Stimulated activated CD8-positive, alpha-beta memory T cell treated with anti-CD3 and anti-CD28 coated beads, Interleukin-15, amount 100 ng/mL, for 4 hours (primary cell): ENCODE results near the gene CDH22.

Source experiments
- DNase-seq, 2 donors: peaks; one replicate each; pipeline ENCODE4 v3.0.0-alpha.2; 2020; ENCODE audit warnings: low read depth in 2 of 2

The CDH22 gene

DNA sequence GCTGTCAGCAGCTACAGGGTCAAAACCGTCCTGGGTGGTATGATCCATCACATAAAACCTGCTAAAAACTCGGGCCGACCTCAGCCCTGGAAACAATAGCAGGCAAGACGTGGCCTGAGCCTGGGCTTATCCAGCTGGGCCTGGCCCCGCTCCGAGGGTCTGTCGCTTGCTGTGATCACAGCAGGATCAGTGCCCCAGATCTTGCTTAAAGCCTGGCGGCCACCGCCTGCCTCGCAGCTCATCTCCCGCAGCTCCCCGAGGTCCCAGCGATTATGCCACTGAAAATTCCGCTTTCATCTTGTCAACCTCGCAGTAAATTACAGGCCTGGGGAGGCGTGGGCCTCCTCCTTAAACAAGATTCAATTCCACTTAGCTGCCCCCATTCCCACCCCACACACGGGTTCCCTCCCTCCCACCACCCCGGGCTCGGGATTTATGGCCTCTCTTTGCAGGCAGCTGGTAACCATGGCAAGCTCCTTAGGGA lies 40.1 kb downstream of the CDH22 start:
- no peak for DNase-seq

DNA sequence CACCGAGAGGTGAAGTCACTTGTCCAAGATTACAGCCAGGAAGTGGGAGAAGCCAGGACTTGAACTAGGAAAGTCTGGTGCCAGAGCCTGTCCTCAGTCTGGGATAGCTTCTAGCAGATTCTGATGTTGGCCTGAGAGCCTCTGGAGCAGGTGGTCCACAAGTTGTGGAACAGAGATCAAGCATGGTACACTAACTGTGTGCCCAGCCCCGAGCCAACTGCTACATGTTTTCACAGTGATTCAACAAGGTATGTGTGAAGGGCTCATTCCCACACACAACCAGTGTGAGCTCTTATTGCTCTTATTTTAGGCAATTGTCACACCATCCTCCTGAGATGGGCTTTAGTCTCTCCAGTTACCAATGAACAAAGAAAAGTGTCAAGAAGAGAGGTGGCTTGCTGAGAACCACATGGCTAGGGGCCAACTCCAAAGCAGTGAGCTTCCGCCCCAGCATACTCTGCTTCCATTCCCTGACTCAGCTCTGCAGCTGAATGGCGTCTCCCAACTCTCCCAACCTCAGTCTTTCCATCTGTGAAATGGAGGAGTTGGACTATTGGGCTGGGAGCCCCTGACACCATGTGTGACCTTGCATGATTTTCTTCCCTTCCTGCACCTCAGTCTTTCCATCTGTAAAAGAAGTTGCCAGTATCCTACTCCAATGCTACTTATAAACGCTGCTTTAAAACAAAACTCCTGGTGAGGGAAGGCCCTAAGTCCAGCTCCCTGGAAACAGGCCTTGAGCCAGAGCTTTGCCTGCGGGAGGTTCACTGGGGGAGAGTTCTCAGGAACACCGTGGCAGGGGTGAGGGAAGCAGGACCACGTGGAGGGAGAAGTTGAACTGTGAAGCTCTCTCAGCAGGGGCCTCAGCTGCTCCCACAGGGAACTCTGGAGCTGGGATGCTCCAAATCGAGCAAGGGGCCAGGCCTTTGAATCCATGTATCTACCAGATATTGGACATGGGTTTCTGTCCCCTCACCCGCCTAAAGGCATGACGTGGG lies 40.9 kb downstream of the CDH22 start:
- DNase-seq = no peak

DNA sequence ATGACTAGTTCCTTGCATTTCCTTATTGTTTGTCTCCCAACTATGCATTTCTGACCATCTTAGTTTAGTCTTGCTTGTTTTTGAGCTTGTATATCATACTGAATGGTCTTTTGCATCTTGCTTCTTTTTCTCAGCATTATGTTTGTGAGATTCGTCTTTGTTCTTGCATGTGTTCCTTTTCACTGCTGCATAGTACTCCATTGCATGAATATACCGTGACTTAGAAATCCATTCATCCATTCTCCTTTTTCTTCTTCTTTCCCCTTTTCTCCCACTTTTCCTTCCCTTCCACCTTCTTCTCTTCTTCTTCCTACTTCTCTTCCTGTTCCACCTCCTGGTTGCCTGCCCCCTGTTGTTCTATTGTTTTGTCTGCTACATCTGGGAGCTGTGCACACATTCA lies 42.8 kb downstream of the CDH22 start:
- DNase-seq = no peak

DNA sequence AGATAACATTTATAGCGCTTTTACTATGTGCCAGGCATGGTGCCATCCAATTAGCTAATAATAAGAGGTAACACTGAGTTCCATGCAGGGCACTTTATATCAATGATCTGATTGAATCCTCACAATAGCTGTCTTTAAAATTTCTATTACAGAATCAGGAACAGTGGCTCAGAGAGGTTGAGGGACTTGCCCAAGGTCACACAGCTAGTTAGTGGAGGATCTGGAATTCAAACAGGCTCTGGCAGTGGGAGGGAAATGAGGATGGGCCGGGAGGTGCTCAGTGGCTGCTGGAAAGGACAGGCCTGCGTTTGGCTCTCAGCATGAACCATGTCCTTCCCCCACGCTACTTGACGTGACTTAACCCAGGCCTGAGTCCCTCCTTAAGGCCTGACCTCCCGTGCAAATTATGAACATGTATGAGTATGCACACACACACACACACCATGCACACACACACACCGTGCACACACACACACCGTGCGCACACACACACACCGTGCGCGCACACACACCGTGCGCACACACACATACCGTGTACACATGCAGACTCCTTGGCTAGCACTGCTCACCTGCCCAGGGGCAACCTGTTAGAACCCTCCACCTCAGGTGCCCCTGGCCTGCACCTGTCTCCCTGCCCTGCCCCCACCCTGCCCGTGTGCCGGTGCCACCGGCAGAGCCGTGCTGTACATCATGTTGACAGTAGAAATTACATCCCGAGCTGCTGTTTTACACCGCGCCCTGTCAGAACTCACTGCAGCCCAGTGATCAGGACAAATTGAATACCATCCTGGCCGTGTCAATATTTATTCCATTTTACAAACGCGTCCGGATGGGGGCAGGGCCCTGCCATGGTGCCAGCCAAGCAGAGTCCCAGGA lies 43.7 kb downstream of the CDH22 start:
- DNase-seq = no peak

DNA sequence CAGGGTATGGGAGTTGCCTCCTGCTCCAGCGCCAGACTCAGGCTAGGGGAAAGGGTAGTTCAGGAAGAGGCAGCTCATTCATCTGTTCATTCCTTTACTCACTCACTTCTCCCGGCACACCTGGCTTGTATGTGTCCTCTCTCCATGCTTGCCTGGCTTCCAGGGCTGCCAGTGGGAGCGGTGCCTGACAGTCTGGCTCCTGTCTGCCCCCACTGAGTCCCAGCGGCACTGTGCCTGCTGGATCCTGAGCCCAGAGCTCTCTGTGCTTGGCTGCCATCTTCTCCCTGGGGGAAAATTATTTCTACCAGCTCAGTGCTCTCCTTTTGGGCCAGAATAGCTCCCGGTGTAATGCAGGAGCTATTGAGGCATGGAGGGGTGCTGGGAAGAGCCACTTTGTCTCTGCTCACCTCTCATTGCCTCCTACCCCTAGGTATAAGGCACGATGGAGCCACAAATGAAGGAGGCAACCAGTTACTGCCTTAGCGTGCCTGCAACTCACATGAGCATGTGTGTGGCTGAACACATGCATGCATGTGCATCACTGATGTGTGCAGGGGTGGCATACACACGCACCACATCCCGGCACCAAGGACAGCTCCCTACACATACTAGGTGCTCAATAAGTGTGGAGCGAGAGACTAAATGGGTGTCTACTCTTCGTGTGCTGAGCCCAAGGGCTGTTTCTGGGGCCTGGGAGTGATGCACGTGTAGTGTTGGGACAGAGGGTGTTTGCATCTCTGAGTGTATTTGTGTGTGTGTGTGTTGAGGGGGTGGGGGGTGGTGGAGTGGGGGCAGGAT lies 46.6 kb downstream of the CDH22 start:
- no peak for DNase-seq

DNA sequence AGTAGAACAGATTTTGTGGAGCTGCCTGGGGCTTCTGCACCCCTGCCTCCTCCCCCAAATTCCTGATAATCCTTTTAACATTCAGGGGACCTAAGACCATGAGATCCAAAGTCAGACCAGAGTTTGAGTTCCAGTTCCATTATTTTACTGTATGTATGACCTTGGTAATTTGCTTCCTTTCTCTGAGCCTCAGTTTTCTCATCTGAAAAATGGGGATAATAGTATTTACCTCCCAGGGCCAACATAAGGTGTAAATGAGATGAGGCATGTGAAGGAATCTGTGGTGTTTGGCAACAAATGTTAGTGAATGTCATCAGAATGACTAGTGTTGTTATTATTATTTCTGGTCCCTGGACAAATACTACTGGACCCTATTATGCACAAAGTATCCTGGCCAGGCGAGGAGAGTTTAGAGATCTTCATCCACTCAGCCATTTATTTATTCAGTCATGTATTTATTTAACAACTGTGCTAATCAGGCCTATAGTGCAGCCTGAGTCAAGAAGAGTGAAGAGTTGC lies 47.3 kb downstream of the CDH22 start:
- DNase-seq = no peak

DNA sequence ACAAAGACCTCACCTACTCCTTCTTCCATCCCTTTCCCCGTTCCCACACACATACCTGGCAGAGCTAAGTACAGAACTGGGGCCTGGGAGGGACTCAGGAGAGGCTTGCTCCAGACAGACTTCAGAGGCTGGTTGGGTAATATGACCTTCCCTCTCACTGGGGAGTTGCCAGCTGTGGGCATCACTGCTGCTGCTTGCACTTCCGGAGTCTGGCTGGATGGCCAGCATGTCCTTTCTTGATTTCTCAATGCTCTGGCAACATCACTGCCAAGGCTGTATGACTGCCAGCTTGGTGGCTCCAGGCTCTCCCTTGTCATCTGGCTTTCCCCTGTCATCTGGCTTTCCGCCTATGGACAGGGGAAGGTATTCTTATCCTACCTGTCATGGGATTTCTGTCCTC lies 47.8 kb downstream of the CDH22 start:
- no peak for DNase-seq

DNA sequence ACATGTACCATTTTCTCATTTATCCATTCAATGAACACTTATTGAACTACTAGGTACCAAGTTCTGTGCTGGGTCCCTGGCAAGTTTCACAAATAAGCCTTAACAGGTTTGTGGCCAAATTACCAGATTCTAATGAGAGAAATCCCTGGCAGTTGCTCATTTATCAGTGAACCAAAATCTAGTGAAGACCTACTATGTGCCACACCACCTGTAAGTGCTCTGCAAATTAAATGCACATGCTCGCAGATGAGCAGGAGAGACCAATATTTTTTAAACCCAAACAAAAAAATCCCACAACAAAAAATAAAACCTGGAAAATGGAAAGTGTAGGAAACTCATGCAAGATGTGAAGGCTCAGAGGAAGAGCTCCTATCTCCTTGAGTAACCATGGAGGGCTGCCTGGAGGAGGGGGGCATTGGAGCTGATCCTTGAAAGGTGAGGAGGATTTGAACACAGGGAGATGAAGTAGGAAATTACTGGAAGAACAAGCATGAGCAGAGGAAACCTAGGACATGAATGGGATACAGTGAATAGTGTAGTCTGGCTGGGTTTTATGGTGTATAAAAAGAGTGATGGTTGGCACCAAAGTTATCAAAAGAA lies 48.9 kb downstream of the CDH22 start:
- DNase-seq = no peak

DNA sequence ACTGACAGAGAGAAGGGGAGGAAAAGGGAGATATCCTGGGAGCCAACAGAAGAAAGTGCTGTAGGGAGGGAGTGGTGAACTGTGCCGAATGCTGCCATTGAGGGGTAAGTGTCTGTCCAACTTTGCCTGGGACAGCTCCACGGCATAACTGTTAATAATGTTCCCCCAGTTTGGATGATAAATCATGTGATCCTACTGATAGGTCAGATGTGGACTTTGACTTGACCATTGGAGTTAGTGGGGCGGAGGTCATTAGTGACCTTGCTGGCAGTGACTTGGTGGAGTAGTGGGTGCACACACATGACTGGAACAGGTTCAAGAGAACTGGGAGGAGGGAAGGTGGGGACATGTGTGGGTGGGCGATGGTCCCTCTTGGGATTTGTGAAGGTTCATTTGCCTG lies 50.4 kb downstream of the CDH22 start:
- no peak for DNase-seq

DNA sequence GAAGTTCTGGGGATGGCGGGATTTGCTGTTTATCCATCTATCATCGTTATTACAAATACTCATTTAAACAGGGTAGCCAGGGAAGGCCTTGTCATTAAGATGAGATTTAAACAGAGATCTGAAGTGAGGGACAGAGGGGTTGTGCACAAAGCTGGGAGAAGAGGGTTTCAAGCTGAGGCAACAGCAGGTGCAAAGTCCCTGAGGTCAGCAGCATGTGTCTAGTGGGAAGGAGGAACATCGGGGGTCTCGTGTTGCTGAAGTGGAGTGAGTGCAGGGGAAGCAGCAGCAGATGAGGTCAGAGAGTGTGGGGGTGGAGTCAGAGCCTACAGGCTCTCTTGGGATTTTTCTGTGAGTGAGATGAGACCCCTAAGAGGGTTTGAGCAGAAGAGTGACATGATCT lies 52.0 kb downstream of the CDH22 start:
- no peak for DNase-seq

DNA sequence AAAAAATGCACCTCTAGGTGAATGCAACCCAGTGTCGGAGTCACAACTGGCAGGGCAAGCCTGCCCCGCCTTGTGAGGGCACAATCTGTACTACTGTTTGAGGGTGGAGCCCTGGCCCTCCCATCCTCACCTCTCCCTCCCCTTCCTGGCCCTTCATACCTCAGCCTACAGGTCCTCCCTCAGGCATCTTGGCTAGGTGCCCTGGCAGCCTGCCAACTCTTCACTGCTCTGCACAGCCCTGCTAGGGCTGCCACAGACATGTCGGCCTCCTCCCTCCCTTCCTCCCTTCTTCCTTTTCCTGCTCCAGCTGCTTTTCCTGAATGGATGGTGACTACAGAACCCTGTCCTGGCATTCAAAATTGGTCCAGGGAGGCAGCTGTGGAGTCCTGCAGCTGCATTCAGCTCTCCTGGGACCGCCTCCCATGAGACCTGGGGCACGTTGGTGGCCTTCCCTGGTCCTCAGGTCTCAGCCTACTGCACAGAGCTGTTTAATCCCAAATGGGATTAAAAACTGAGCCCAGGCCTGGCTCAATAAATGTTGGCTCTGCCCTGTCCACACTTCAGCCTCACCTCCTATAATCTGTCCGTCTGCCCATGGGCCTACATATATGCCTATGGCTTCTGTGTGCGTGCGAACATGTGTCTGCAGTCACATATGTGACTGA lies 52.7 kb downstream of the CDH22 start:
- no peak for DNase-seq

DNA sequence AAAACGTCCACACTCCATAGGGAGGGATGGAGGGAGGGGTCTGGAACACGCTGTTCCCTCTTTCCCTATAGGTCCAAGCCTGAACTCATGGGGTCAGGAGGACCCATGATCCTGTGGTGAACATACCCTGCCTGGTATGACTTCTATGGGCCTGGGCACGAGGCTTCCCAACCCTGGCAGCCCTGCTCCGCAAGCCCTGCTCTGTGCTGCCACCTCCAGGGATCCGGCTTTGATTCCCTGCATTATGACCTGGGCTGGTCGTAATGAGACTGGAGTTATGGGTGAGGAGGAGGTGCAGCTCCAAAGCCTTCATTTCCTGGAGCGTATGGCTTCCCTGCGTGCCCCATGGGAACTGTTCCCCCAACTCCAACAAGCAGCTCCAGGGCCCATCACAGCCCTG lies 54.9 kb downstream of the CDH22 start:
- no peak for DNase-seq

DNA sequence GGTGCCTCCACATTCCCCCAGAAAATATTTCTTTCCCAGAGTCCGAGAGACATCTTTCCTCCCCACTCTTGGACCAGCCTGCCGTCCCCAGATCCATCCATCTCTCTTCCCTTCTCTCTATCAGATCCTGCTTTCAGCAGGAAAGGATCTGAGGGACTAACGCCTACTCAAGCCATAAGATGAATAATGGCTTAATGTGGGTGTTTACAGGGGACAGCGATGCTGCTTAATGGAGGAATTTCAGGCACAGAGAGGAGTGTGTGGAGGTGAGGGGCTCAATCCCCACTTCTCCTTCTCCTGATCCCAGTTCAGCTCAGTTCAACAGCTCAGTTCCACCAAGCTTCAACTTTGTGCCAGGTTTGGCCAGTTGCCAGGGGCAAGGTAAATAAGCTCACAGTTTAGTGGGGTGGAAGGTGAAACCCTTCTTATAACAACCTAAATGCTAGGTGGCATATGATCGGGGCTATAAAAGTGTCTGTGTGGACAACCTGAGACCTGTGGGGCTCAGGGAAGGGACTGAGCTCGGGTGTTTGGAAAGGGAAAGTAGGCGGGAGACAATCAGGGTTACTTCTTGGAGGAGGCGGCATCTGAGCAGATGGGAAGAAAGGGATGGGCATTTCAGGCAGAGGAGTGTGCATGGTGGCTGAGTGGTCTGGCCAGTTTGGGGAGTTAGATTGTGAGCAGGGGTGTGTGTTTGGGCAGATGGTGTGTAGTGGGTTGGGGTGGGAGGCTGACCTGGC lies 55.8 kb downstream of the CDH22 start:
- DNase-seq = no peak

DNA sequence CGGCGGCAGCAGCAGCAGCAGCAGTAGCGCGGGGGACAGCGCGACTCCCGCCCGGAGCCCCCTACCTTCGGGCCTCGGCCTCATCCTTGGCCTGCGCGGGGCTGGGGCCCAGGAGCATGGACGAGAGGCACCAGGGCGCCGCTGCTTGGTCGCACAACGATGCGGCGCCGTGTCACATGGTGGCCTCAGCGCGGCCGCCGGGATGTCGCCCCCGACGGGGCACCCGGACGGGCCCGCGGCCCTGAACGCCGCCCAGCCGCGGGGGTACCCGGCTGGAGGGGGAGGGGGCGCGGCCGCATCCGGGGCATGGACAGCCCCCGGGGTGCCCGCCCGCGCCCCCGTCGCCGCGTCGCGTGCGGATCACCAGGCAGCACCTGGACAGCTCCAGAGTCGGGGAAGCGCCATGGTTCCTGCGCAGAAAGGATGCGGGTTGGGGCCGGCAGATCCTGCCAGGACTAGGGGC lies 57.1 kb downstream of the CDH22 start:
- no peak for DNase-seq

DNA sequence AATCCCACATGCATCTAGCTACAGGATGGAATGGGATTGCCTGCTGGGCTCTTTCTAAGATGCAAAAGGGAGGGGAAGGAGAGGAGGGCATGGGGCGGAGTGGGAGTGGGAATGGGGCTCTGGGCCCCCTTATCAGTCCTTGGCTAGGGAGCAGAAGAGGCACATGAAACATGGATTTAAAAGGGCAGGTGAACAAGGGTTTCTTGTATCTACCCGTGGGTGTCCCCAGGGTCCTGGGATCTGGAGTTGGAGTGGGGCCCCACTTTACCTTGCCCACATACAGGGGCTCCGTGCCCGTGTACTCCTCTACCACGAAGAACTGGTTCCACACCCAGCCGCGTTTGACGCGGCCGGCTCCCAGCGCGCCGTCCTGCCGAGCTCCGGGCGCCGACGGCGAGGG lies 57.5 kb downstream of the CDH22 start:
- DNase-seq = no peak

DNA sequence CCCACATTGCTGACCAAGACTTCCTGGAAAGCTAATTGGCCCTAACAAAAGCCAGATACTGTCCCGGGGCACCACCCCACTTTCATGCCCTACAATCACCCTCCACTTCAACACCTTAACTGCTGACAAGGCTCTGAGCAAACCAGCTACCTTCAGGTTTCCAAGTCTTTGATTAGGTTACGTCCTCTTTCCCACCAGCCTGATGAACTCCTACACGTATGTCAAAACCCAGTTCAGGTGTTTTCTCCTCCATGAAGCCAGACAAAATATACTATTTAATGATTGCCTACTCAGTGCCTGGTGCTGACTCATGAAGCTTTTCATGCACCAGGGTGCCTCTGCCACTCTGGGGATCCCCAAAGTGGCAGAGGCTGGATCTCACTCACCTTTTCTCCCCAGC lies 58.6 kb downstream of the CDH22 start:
- DNase-seq = no peak

DNA sequence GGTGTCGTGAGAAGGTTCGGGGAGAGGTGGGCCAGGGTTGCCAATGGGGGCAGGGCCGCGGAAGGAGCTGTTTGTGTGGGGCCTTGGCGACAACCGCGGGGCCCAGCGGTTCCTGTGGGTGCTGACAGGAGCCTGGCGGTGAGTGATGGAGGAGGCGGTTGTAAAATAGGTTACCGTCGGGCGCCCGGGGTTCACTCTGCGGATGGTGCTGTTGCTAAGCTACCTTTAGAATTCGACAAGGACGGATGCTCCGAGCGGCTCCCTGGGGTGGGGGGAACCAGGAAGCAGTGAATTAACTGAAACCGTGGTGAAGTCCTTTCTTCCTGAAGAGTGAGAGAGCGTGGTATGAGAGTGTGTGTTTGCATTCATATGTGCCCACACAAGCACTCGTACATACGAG lies 61.7 kb downstream of the CDH22 start:
- DNase-seq = no peak

DNA sequence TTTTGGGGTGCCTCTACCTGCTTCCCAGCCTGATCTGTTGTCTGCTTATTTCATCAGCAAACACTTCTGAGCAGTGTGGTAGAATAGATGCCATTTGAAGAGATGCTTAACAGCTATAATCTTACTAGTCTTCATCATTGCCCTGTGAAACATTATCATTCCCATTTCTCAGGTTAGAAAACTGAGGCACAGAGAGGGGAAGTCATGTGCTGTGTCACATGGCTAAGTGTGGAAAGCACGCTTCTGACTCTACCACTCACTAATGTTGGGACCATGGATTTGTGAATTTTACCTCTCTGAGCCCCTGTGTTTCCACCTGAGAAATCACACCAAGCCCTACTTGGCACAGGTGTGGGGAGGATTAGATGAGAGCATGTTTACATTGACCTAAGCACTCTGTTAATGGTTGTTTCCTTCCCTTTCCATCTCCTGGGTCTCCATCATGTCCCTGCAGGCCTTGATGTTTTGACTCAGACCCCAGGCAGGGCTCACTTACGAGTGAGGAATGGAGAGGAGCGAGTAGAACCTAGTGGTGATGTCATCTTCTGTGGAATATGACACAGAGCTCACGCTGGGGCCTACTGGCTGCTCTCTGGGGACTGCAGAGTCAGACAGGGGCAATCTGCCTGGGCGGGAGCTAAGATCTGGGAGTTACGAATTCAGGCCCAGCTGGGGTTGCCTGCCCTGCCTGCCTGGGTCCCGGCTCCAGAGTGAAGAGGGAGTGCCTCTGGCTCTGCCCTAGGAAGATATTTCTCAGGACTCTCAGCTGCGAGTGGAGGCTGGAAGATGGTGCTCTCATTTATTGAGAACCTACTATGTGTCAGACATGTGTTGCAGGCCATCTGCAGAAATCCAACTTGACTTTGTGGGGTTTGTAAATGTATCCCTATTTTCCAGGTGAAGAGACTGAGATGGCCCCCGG lies 64.3 kb downstream of the CDH22 start:
- no peak for DNase-seq

DNA sequence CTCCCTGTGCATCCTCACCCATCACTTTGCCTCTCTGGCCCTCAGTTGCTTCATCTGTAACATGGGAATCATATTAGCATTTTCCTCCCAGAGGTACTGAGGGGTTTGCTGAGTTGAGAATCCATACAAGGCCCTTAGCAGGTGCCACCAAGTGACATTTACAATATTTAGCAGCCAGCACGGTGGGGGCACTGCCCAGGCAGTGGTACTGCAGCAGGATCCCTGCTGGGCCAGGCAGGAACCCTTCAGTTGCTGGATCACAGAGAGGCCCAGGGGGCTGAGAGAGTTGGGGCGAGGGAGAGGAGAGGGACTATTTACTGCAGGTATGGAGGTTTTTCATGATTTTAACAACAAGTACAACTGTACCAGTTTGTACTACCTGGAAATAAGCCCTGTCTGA lies 65.9 kb downstream of the CDH22 start:
- no peak for DNase-seq
